GM23338 (cell line): ENCODE data around the gene PPM1L.

Experiments used
- CREB1 ChIP-seq: fragments of 250-450 bp; sonication (Bioruptor Pico); IDR thresholded peaks from 2 replicates; pipeline ENCODE4 v1.5.0; 2020; ENCODE audit warnings: low read depth, mild to moderate bottlenecking, moderate library complexity
- EZH2 ChIP-seq: fragments of 200-600 bp; sonication (generic); IDR thresholded peaks from one replicate; pipeline ENCODE4 v1.8.0; 2017; ENCODE audit warnings: antibody characterized with exemption, mild to moderate bottlenecking, low read depth; ENCODE audit not compliant: unreplicated experiment
- EZH2phosphoT487 ChIP-seq: fragments of 200-600 bp; sonication (generic); IDR thresholded peaks from one replicate; pipeline ENCODE4 v1.8.1; 2018; ENCODE audit warnings: antibody characterized with exemption; ENCODE audit not compliant: unreplicated experiment
- POLR2AphosphoS5 ChIP-seq: IDR thresholded peaks from 2 replicates; pipeline ENCODE4 v1.6.1; 2016; ENCODE audit warnings: antibody characterized with exemption, low read depth
- TF ChIP-seq, protein P1 (sequence below), 2 experiments: fragments of 200-600 bp in 1 of 2; sonication (generic) in 1 of 2; conservative IDR thresholded peaks; 2 replicates each; pipeline versions ENCODE4 v1.5.1 to v1.6.1; 2016 to 2017; ENCODE audit warnings: antibody characterized with exemption in 2 of 2, low read depth in 2 of 2, mild to moderate bottlenecking in 2 of 2, moderate library complexity in 1 of 2
- TF ChIP-seq, protein P2 (sequence below): IDR thresholded peaks from one replicate; pipeline ENCODE4 v1.6.1; 2018; ENCODE audit warnings: antibody characterized with exemption; ENCODE audit not compliant: unreplicated experiment

DNA sequence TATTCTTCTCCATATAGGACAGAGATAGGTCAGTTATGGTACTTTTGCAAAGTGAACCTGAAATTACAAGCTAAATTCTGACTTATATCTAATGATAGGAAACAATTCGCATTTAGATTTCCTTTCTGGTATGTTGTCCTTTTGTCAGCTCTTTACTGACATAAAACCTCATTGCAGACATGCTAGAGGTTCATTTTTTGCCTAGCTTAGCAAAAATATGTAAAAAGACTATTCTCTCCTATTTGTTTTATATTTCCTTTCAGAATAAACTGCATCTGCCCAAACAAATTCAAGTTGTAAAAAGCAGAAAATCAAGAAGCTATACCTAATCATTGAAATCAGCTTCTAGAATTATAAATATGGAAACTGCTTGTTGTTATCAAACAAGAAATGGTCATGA, 168.7 kb downstream of the PPM1L start:
- TF ChIP-seq EZH2: no peak
- TF ChIP-seq, protein P1, sequence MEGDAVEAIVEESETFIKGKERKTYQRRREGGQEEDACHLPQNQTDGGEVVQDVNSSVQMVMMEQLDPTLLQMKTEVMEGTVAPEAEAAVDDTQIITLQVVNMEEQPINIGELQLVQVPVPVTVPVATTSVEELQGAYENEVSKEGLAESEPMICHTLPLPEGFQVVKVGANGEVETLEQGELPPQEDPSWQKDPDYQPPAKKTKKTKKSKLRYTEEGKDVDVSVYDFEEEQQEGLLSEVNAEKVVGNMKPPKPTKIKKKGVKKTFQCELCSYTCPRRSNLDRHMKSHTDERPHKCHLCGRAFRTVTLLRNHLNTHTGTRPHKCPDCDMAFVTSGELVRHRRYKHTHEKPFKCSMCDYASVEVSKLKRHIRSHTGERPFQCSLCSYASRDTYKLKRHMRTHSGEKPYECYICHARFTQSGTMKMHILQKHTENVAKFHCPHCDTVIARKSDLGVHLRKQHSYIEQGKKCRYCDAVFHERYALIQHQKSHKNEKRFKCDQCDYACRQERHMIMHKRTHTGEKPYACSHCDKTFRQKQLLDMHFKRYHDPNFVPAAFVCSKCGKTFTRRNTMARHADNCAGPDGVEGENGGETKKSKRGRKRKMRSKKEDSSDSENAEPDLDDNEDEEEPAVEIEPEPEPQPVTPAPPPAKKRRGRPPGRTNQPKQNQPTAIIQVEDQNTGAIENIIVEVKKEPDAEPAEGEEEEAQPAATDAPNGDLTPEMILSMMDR (conservative IDR thresholded peaks at IDR 0.05; ENCODE audit: low read depth in 2 of 2): no peak
- no peak for TF ChIP-seq POLR2AphosphoS5
- TF ChIP-seq, protein P2, sequence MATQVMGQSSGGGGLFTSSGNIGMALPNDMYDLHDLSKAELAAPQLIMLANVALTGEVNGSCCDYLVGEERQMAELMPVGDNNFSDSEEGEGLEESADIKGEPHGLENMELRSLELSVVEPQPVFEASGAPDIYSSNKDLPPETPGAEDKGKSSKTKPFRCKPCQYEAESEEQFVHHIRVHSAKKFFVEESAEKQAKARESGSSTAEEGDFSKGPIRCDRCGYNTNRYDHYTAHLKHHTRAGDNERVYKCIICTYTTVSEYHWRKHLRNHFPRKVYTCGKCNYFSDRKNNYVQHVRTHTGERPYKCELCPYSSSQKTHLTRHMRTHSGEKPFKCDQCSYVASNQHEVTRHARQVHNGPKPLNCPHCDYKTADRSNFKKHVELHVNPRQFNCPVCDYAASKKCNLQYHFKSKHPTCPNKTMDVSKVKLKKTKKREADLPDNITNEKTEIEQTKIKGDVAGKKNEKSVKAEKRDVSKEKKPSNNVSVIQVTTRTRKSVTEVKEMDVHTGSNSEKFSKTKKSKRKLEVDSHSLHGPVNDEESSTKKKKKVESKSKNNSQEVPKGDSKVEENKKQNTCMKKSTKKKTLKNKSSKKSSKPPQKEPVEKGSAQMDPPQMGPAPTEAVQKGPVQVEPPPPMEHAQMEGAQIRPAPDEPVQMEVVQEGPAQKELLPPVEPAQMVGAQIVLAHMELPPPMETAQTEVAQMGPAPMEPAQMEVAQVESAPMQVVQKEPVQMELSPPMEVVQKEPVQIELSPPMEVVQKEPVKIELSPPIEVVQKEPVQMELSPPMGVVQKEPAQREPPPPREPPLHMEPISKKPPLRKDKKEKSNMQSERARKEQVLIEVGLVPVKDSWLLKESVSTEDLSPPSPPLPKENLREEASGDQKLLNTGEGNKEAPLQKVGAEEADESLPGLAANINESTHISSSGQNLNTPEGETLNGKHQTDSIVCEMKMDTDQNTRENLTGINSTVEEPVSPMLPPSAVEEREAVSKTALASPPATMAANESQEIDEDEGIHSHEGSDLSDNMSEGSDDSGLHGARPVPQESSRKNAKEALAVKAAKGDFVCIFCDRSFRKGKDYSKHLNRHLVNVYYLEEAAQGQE: no peak
- TF ChIP-seq CREB1 (CRISPR knock-in tag): no peak
- no peak for TF ChIP-seq EZH2phosphoT487
